ENCODE measurements around the gene C1orf35.
"Not testable (repeated sequence)": the region's sequence is repeated elsewhere in the genome, so short reads cannot be mapped to it uniquely, and the experiment has no call there.

The C1orf35 gene

DNA sequence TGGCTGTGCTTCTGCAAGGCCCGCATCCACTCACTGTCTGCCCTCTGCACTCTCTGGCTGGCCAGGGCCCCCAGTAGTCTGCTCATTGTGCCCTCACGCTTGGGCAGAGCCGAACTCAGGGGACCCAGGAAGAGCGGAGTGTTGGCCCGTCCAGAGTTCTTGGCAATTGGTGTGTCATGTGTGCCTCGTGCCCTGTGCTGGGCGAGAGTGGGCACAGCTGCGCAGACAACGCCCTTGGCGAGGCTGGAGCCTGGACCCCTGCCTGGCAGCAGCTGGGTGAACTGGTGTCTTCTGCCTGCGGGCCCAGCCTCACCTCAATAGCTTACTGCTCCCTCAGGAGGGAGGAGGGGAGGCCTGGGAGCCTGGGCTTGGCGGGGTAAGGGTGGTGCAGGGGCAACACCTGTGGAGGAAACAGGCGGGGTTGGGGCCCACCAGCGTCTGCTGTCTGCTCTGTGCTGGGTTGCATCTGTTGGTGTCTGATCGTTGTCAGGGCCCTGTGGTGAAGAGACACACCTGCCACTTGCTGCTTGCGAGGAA lies 39.1 kb upstream of the C1orf35 start:
- DNase-seq (ENCODE audit: low spot score), result no peak

DNA sequence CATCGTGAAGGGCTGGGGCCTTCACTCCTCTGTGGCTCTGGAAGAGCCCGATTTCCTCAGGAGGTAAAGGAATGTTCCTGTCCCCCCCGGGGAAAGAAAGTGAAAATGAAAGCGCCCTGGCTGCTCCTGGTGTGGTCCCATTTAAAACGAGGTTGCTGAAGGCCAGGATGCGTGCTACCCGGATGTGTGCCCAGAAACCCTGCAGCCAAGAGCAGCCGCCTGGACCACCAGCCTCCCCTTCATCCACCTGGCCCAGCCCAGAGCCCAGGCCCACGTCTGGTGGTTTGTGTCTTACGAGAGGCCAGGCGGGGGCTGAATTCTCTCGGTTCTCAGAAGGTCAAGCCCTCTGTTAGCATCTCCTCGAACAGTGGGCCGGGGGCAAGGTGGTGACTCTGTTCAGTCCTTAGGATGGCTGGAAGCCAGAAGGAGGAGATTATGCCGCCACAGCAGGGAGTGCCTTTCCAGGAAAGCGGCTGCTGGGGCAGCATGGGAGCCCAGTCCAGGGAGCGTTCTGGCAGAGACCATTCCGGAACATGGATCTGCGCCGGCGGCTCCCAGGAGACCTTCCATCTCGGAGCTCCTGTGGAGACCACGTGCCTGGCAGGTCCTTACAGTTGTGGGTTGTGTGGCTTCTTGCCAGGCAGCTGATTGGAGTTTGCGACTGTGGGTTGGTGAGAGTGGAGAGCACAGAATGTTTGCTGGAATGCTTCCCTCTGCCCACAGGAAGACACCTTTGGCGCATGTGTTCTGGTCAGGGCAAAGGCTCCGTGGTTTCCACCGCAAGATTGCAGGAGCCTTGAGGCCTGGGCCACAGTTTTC lies 38.3 kb upstream of the C1orf35 start:
- DNase-seq (ENCODE audit: low spot score), result peak; percentile 21

DNA sequence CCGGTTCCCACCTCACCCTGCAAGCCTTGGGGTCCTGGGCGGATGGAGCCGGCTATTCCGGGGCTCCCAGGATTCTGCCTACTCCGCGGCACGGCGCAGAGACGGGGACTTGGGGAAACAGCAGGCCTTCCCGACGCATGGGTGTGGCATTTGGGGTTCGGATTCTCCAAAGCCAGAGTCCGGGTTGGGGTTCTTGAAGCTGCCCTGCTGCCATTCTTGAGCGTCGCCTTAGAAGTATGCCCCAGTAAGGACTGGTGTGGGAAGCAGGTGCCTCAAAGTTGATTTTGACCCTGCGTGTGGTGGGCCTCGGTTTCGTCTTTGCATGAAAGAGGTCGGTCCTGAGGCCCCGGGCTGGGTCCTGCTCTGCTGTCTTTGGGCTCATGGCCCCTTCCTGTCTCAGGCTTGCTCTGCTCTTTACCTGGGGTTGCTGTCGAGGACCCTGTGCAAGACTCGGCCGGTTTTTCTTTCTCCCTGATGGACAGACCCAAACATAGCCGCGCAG lies 37.6 kb upstream of the C1orf35 start:
- peak; percentile 17 for DNase-seq (ENCODE audit: low spot score)

DNA sequence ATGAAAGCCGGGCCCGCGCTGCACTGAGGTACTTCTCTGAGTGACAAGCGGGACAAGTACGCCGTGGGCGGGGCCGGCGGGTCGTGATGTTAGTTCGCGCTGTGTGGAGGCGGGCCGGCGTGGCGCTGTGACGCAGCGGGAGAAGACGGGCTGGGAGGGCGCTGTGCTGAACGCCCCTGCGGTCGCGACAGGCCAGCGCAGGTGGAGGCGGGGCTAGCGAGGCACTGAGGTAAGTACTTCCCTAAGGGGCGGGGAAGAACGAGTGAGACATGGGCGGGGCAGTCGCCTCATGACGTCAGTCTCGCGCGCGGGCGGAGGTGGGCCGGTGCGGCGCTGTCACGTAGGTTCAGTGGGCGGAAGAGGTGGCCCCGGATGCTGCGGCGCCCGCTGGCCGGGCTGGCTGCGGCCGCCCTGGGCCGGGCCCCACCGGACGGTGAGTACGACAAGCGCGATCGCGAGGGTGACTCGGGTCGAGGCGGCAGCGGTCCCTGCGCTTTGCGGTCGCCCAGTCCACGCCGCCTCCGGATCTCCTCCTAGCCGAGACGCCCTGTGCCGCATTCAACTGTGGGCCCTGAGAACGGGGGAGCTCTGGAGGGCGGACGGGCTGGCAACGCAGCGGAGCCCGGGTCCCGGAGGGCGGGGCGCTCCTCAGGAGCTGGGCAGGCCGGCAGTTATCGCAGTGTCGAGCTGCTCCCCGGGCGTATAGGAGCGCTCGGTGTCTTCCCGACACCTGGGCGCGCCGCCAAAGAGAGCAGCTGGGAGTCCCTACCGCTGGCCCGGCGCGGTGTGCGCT lies 37.0 kb upstream of the C1orf35 start, which contains the start of gene GUK1:
GUK1 (plus strand) TSS at position 349 of the 793 bp plus-strand sequence; CDS start at position 373, 24 bp downstream.
- peak; percentile 100 for DNase-seq (ENCODE audit: low spot score)

- no peak for DNase-seq (ENCODE audit: low spot score)
These were observed 36.3 kb upstream of the C1orf35 start for GRCh38 chr1:228139406-228139930.

GRCh38 chr1:228136901-228137300 lies 33.8 kb upstream of the C1orf35 start:
- DNase-seq (ENCODE audit: low spot score), result no peak

DNA sequence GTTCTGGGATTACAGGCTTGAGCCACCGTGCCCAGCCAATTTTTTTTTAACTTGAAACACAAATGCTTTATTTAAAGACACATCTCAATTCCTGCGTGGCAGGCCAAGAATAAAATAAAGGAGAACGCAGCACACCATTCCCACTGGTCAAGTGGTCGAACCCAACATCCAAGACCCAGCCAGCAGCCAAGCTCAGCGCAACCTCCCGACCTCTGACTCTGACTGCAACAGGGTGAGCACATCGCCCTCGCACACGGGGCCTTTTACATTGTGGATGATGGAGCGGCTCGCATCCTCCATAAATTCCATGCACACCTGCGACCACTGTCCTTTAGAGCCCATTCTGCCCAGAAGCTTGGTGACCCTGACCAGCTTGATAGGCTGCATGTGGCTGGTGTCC lies 31.5 kb upstream of the C1orf35 start:
- no peak for DNase-seq (ENCODE audit: low spot score)

DNA sequence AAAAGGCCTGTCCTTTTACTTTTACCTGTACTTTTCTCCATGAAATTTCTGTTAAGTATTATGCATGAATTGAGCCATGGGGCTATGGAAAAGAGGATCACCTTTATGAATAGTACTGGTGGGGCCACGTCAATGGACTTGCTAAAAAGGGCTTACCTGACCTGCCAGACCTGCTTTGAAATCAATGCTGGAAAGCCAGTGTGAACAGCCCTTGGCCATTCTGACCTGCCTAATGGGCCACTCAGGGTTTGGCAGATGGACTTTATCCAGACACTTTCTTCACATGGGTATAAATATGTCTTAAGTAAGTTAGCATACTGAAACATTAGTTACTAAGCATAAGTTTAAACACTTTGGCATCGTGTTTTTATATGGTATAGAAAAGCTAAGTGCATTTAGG lies 28.6 kb upstream of the C1orf35 start:
- DNase-seq (ENCODE audit: low spot score), result no peak

GRCh38 chr1:228125185-228125584 lies 22.1 kb upstream of the C1orf35 start:
- DNase-seq (ENCODE audit: low spot score), result no peak

- no peak for DNase-seq (ENCODE audit: low spot score)
These were observed 20.4 kb upstream of the C1orf35 start for GRCh38 chr1:228123505-228123904.

- DNase-seq (ENCODE audit: low spot score), result no peak
These were observed 19.9 kb upstream of the C1orf35 start for GRCh38 chr1:228122921-228123441.

DNA sequence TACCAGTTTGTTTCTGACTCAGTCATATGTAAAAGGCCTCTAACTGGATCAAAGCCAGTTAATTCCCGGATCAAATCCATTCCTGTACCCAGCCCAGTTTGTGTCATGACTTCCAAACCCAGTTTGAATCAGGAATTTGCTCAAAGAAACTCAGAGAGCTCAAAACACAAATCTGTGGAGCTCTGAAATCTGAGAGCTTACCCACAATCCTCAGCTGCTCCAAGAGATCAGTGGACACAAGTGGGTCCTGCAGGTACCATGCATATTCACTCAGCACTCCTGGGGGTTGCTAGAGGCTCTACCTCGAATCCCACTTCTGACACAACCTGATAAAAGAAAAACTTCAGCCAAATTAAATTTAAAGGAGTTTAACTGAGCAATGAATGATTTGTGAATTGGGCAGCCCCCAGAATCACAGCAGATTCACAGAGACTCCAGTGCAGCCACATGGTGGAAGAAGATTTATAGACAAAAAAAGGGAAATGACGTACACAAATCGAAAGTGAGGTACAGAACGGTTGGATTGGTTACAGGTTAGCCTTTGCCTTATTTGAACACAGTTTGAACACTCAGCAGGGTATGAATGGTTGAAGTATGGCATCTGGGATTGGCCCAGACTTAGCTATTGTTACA lies 17.8 kb upstream of the C1orf35 start:
- DNase-seq (ENCODE audit: low spot score), result no peak

DNA sequence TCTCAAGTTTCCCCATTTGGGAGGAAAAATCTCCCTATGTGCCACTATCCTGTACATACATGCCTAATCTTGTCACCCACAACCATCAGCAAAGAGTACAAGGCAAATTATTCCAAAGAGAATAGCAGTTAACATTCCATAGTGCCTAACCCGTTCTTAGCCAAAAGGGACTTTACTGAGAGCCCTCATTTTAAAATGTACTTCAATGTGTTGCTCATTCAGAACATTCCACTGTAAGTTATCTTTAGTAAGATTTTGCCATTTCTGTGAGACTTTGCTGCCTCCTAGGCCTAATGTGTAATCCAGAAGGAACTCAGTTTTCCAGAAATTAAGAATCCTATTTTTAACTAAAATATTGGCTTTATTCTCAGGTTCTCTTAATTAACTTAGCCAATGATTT lies 17.2 kb upstream of the C1orf35 start:
- no peak for DNase-seq (ENCODE audit: low spot score)

DNA sequence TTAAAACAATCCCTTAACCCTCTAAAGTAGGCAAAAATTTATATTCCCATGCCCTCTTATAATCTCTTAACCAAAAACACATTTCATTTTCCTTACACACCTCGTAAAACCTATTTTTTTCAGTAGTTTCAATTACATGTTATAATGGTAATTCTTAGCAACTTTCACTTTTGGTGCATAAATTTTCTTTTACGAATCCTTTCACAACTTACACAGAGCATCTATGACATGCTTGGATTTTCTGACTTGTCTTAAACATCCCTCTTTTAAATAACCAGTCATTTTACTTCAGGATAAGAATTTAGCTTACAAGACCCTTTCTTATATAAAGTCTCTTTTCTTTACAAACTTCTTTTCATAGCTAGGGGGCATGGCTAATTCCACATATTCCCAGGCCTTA lies 14.9 kb upstream of the C1orf35 start:
- DNase-seq (ENCODE audit: low spot score), result no peak

GRCh38 chr1:228117335-228117734 lies 14.2 kb upstream of the C1orf35 start:
- DNase-seq (ENCODE audit: low spot score), result no peak

DNA sequence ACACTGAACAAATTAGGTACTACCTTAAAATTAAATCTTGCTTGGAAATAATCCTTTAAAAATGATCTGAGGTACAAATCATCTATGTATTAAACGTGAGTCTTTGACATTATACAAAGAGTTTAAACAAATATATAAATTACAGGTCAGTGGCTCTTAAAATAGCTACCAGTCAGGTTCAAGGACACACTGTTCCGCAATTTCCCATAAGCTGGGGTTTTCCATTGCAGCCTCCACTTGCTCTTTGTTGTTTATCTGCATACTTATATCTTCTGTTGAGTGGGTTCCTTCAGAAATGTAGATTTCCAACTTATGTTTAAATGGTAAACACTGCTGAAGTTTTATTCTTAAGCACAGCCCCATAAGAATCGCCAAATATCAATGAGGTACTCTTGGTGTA lies 11.7 kb upstream of the C1orf35 start:
- no peak for DNase-seq (ENCODE audit: low spot score)

GRCh38 chr1:228112617-228113016 lies 9.5 kb upstream of the C1orf35 start:
- no peak for DNase-seq (ENCODE audit: low spot score)

DNA sequence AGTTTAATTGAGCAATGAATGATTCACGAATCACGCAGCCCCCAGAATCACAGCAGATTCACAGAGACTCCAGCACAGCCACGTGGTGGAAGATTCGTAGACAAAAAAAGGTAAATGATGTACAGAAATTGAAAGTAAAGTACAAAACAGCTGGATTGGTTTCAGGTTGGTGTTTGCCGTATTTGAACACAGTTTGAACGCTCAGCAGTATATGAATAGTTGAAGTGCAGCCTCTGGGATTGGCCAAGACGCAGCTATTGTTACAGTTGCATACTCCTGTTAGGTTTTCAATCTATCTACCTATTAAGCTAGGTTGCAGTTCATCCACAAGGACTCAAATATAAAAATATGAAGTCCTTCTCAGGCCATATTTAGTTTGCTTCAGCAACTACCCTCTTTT lies 9.0 kb upstream of the C1orf35 start:
- DNase-seq (ENCODE audit: low spot score), result no peak

DNA sequence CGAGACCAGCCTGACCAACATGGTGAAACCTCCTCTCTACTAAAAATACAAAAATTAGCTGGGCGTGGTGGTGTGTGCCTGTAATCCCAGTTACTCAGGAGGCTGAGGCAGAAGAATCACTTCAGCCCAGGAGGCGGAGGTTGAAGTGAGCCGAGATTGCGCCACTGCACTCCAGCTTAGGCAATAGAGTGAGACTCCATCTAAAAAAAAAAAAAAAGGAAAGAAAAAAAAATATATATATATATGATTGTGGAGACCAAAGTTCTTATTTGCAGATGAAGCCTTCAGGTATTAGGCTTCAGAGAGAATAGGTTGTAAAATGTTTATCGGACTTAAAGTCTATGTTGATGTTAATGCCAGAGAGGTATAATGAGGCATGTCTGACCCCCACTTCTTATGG lies 8.2 kb upstream of the C1orf35 start:
- not testable (repeated sequence) for DNase-seq (ENCODE audit: low spot score)

- no peak for DNase-seq (ENCODE audit: low spot score)
These were observed 7.4 kb upstream of the C1orf35 start for GRCh38 chr1:228110556-228110955.

DNA sequence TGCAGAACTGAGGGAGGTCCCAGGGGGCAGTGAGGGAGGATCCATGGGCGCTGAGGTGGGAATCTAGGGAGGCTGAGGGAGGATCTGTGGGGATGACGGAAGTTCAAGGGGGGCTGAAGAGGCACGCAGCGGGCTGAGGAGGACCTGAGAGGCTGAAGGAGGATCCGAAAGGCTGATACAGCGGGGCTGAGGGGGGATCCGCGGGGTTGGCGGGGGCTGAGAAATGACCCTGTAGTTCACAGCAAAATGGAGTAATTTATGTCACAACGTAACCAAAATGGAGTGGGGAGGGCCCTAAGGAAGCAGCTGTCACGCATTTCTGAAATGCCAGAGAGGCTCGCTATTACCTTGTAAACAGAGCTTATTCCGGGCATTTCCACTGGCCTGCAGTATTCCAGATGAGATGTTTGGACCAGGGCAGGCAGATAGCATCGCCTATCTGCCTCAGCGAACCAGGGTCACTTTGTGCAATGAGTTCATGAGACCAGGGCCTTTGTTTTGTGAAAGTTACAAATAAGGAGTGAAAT lies 6.9 kb upstream of the C1orf35 start:
- no peak for DNase-seq (ENCODE audit: low spot score)

Measured in kidney capillary endothelial cell (primary cell).